Measurements from ENCODE around the gene CXorf49B.

GRCh38 chrX:71815906-71816156 lies 52.7 kb downstream of the CXorf49B start:
- no peak for TF ChIP-seq POLR2AphosphoS5 (IDR thresholded peaks at IDR 0.05; ENCODE audit: control insufficient read depth, insufficient read depth, low read depth, low read length)
- TF ChIP-seq CTCF (IDR thresholded peaks at IDR 0.05 in 2 of 3, conservative IDR thresholded peaks at IDR 0.05 in 1 of 3; ENCODE audit: insufficient read depth in 2 of 3, low read depth in 1 of 3, low read length in 3 of 3) = no peak
- no peak for TF ChIP-seq CEBPG (CRISPR knock-in tag; IDR thresholded peaks at IDR 0.05)
- no peak for TF ChIP-seq CEBPG (tag; conservative IDR thresholded peaks at IDR 0.05 in 1 of 2, IDR thresholded peaks at IDR 0.05 in 1 of 2)
- no peak for TF ChIP-seq TRIM24 (IDR thresholded peaks at IDR 0.05)
- TF ChIP-seq ATF2 (CRISPR knock-in tag; IDR thresholded peaks at IDR 0.05) = no peak
- no peak for TF ChIP-seq ZNF282 (CRISPR knock-in tag; IDR thresholded peaks at IDR 0.05)
- TF ChIP-seq BRD4 (IDR thresholded peaks at IDR 0.05) = no peak
- no peak for TF ChIP-seq FOXP1 (CRISPR knock-in tag; IDR thresholded peaks at IDR 0.05)
- TF ChIP-seq SP1 (CRISPR knock-in tag; IDR thresholded peaks at IDR 0.05) = no peak
- TF ChIP-seq ZNF140 (CRISPR knock-in tag; IDR thresholded peaks at IDR 0.05) = no peak
- no peak for TF ChIP-seq ZNF766 (CRISPR knock-in tag; conservative IDR thresholded peaks at IDR 0.05)
- TF ChIP-seq ZNF184 (CRISPR knock-in tag; IDR thresholded peaks at IDR 0.05) = no peak
- no peak for TF ChIP-seq GMEB1 (CRISPR knock-in tag; IDR thresholded peaks at IDR 0.05)
- TF ChIP-seq TBL1XR1 (IDR thresholded peaks at IDR 0.05; ENCODE audit: low read length in 2 of 2) = no peak
